ENCODE results near the gene AK8. TPM values are rescaled to one million over a fixed set of nuclear protein-coding genes. Genes with fewer than 3 reads are reported as not detected.

The AK8 gene
- total and polyA plus RNA-seq, 2 of the 4 experiments (the other 2 are of a cell fraction) = under 0.01 to 0.09 TPM

DNA sequence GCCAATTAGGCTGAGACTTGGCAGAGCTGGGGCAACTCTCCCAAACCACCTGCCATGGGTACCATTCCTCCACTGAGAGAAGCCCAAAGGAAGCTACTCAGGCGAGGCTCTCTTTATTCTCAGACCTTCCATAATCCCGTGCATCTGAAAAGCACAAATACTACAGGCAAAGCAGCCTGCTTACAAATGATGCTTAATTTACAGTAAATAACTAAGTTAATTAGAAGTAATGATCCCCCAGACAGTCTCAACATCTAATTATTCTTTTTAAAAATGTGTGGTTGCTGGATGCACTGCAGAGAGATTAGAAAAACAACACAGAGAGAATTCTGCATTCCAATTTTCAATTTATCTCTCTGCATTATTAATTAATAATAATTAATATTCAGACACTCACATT lies 53.1 kb downstream of the AK8 start:
- no peak overlapping the region for H3K14ac ChIP-seq (replicated peaks; ENCODE audit: low read depth, low read length)
- TF ChIP-seq RAD21 (IDR thresholded peaks at IDR 0.05; ENCODE audit: low read length) (no peak), MAZ (IDR thresholded peaks at IDR 0.05; ENCODE audit: borderline replicate concordance, low read depth, low read length) (no peak), SMC3 (IDR thresholded peaks at IDR 0.05; ENCODE audit: low read depth, low read length) (no peak), CEBPB (IDR thresholded peaks at IDR 0.05; ENCODE audit: low read depth, low read length) (no peak), NFE2L2 (IDR thresholded peaks at IDR 0.05; ENCODE audit: low read depth, low read length) (no peak), RFX5 (IDR thresholded peaks at IDR 0.05; ENCODE audit: low read depth, low read length) (no peak), MAFK (IDR thresholded peaks at IDR 0.05; ENCODE audit: low read depth, low read length) (no peak), POLR2A (IDR thresholded peaks at IDR 0.05; ENCODE audit: low read depth, low read length) (no peak), CHD1 (IDR thresholded peaks at IDR 0.05; ENCODE audit: low read depth, low read length) (no peak), RCOR1 (IDR thresholded peaks at IDR 0.05; ENCODE audit: insufficient replicate concordance, low read length) (no peak), MXI1 (IDR thresholded peaks at IDR 0.05; ENCODE audit: borderline replicate concordance, low read depth, low read length) (no peak), FOS (IDR thresholded peaks at IDR 0.05; ENCODE audit: low read depth, low read length) (no peak), BHLHE40 (IDR thresholded peaks at IDR 0.05; ENCODE audit: low read depth, low read length) (no peak)
- TF ChIP-seq, protein P1, sequence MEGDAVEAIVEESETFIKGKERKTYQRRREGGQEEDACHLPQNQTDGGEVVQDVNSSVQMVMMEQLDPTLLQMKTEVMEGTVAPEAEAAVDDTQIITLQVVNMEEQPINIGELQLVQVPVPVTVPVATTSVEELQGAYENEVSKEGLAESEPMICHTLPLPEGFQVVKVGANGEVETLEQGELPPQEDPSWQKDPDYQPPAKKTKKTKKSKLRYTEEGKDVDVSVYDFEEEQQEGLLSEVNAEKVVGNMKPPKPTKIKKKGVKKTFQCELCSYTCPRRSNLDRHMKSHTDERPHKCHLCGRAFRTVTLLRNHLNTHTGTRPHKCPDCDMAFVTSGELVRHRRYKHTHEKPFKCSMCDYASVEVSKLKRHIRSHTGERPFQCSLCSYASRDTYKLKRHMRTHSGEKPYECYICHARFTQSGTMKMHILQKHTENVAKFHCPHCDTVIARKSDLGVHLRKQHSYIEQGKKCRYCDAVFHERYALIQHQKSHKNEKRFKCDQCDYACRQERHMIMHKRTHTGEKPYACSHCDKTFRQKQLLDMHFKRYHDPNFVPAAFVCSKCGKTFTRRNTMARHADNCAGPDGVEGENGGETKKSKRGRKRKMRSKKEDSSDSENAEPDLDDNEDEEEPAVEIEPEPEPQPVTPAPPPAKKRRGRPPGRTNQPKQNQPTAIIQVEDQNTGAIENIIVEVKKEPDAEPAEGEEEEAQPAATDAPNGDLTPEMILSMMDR (conservative IDR thresholded peaks at IDR 0.05; ENCODE audit: low read depth, low read length) = no peak
- TF ChIP-seq, protein P2, sequence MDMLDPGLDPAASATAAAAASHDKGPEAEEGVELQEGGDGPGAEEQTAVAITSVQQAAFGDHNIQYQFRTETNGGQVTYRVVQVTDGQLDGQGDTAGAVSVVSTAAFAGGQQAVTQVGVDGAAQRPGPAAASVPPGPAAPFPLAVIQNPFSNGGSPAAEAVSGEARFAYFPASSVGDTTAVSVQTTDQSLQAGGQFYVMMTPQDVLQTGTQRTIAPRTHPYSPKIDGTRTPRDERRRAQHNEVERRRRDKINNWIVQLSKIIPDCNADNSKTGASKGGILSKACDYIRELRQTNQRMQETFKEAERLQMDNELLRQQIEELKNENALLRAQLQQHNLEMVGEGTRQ (IDR thresholded peaks at IDR 0.05; ENCODE audit: low read depth, low read length) = no peak
- TF ChIP-seq, protein P3, sequence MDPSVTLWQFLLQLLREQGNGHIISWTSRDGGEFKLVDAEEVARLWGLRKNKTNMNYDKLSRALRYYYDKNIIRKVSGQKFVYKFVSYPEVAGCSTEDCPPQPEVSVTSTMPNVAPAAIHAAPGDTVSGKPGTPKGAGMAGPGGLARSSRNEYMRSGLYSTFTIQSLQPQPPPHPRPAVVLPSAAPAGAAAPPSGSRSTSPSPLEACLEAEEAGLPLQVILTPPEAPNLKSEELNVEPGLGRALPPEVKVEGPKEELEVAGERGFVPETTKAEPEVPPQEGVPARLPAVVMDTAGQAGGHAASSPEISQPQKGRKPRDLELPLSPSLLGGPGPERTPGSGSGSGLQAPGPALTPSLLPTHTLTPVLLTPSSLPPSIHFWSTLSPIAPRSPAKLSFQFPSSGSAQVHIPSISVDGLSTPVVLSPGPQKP (IDR thresholded peaks at IDR 0.05; ENCODE audit: borderline replicate concordance, low read depth, low read length) = no peak
- ChIA-PET CTCF (no interaction called here), POLR2A (ENCODE audit: unreplicated experiment) (no interaction called here)
- no peak for ATAC-seq (ENCODE audit: low read depth)
- no peak overlapping the region for H2BK5ac ChIP-seq (ENCODE audit: low read depth, low read length, poor library complexity, severe bottlenecking)
- H4K5ac ChIP-seq (ENCODE audit: low read depth, low read length) = no peak overlapping the region
- H3K4ac ChIP-seq (ENCODE audit: low read depth, low read length) = no peak overlapping the region
- no peak for DNase-seq
- no peaks in the 10 kb centered on the region for H3K36me3 ChIP-seq (ENCODE audit: control insufficient read depth, insufficient read depth, low read length)
- H2AK5ac ChIP-seq (ENCODE audit: low read depth, low read length) = no peak overlapping the region
- dilution Hi-C loops (cut with HindIII; ENCODE audit: low sequenced_read_pairs, unreplicated experiment) (no loop called here), in situ Hi-C loops (cut with MboI; ENCODE audit: low sequenced_read_pairs) (no loop called here), intact Hi-C loops (cut with micrococcal nuclease) (no loop called here)
- H3K4me2 ChIP-seq (ENCODE audit: low read depth, low read length) = no peak overlapping the region
- no peak overlapping the region for H3K18ac ChIP-seq (ENCODE audit: low read depth, low read length)
- H3K9ac ChIP-seq (ENCODE audit: low read depth, low read length) = no peak overlapping the region
- H4K91ac ChIP-seq (ENCODE audit: insufficient read depth, low read depth, low read length) = no peak overlapping the region
- no peak overlapping the region for H3K4me3 ChIP-seq (ENCODE audit: insufficient read depth, low read depth, low read length)
- no peak overlapping the region for H3K56ac ChIP-seq (ENCODE audit: extremely low read depth, insufficient read depth, low read length)
- no peak overlapping the region for H2AK9ac ChIP-seq (replicated peaks; ENCODE audit: low read depth, low read length, poor library complexity)
- no TSS peak for BruUV-seq (replicated peaks)
- peaks cover 50% of the 10 kb centered on the region for H3K27me3 ChIP-seq (ENCODE audit: control insufficient read depth, insufficient read depth, low read length)
- no peaks in the 10 kb centered on the region for H3K9me3 ChIP-seq (ENCODE audit: control insufficient read depth, insufficient read depth, low read length)
- no peak overlapping the region for H3K23ac ChIP-seq (ENCODE audit: low read depth, low read length)
- no peaks in the 10 kb centered on the region; the same call in 1 of the 2 replicates for H4K20me1 ChIP-seq (ENCODE audit: insufficient read depth, low read length)
- no CpG with 5 or more reads among the region's 2 CpGs for whole genome bisulfite sequencing, 2 experiments (ENCODE audit: extremely low coverage in 2 of 2, insufficient read length in 1 of 2)
- H3K4me1 ChIP-seq (ENCODE audit: control insufficient read depth, insufficient read depth, low read length) = no peaks in the 10 kb centered on the region
- no peak overlapping the region for H2AFZ ChIP-seq (replicated peaks; ENCODE audit: low read length, poor library complexity)
- H2BK15ac ChIP-seq (ENCODE audit: low read depth, low read length) = no peak overlapping the region
- no peak overlapping the region for H2BK20ac ChIP-seq (ENCODE audit: low read depth, low read length)
- no peaks in the 10 kb centered on the region for H3K79me1 ChIP-seq (ENCODE audit: low read depth in 1 of 2, low read length in 2 of 2)
- H2BK120ac ChIP-seq (ENCODE audit: low read depth, low read length) = no peak overlapping the region
- H3K27ac ChIP-seq (ENCODE audit: insufficient read depth, low read length) = no peak overlapping the region
- H3K9me1 ChIP-seq (ENCODE audit: insufficient read depth, low read length) = no peaks in the 10 kb centered on the region
- H4K8ac ChIP-seq (ENCODE audit: low read depth in 2 of 2, low read length in 2 of 2) = no peak overlapping the region

All from IMR-90 (cell line).